GM03348 (cell line): ENCODE data around the gene UBE2Q1.
"Not testable (repeated sequence)": the region's sequence is repeated elsewhere in the genome, so short reads cannot be mapped to it uniquely, and the experiment has no call there.

ENCODE experiments used
- DNase-seq: peaks from one replicate; pipeline ENCODE4 v3.0.0; 2012; ENCODE audit warnings: low spot score

Gene UBE2Q1

DNA sequence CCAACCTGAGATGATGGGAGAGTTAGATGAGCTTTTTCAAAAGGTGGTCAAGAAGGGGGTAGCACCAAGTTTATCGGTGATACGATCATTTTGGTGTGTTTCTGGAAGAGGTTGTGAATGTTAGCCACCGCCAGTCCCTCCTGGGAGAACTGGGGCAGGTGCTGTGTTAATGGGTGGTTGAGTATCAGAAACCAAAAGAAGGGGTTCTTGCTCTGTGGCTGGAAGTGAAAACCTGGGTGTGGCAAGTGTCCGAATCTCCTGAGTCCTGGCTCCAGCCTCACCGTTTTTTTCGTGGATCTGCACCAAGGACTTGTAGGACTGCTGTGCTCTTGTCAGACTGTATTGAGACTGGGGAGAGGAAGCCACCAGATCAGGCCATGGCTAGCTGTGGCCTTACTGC is 7.8 kb downstream of the UBE2Q1 start:
- no peak for DNase-seq

DNA sequence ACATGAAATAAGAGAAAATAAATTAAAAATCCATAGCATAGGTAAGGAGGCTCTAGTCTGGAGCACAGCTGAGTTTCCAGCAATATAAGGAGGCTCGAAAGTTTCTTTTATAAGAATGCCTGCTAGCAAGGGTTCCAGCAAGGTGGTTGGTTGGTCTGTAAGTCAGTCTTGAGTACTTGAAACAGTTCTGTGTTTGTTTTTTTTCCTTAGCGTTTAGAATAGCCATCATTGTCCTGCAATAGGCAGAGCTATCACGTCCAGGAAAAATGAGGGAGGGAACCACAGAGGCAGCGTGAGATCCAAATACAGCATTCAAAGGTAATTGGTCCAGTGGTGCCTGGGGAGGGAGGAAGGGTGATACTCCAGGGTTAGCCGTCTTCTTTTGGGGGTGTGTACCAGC is 8.4 kb downstream of the UBE2Q1 start:
- no peak for DNase-seq

DNA sequence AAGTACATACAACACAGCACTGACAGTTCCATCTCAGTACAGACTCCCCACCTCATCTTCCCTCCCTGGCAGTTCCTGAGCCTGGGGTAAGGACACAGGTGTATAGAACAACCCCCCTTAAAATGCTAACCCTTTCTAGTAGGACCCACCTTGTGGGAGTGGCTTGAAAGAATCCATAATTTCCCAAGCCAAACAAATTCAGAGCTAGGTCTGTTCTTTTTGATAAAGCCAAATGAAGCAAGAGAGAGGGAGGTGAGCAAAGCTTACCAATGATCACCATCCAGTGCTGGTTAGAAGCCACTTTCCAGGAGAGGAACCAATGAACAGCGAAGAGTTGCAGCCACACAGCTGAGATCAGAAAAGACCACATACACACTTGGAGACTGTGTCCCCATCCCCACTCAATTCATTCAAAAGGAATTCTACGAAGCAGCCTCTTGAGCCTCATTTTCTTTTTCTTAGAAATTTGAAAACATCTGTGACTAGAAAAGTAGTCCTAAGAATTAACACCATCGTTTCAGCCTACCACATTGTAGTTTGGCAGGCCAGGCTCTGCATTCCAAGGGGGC is 9.2 kb downstream of the UBE2Q1 start:
- no peak for DNase-seq

DNA sequence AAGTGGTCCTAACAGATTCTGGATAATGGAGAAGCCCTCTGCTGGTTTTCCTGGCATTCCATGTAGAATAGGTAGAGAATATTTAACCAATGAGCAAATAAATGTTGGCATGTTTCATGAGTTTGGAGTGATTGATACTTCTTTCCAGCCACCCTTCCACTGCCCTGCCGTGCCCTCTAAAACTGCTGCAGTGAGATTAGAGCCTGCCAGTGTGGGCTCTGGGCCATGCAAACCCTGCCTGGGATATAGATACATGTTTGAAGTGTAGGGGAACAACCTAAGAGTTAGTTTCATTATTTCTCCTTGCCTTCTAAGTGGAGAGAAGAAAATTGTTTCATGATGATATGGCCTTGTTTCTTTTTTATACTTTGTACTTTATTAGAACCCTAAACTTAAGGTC is 10.4 kb downstream of the UBE2Q1 start:
- DNase-seq, result no peak

DNA sequence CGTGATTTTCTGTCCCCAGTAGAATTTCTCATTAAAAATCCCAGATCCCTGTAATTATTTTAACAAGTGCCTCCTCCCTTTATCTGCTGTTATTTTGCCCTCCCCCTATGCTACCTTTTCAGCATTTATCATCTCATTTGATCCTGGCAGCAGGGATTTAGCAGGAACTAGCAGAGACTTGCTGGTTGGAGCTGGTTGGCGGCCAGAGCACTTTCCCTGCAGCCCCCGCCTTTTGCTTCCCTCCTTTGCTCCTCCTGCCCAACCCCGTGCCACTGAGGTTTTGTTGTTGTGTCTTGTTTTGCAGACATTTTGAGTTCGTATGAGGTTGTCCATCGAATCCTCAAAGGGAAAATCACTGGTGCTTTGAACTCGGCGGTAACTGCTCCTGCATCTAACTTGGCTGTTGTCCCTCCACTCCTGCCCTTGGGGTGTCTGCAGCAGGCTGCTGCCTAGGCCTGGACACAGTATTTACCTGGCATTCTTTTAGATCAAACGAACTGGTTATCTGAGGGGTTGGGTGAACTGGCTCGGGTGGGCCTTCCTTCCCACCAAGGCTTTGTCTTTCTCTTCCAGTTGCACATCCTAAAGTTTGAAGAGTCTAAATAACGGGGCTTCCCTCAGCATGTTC is 11.2 kb downstream of the UBE2Q1 start:
- DNase-seq, result no peak

DNA sequence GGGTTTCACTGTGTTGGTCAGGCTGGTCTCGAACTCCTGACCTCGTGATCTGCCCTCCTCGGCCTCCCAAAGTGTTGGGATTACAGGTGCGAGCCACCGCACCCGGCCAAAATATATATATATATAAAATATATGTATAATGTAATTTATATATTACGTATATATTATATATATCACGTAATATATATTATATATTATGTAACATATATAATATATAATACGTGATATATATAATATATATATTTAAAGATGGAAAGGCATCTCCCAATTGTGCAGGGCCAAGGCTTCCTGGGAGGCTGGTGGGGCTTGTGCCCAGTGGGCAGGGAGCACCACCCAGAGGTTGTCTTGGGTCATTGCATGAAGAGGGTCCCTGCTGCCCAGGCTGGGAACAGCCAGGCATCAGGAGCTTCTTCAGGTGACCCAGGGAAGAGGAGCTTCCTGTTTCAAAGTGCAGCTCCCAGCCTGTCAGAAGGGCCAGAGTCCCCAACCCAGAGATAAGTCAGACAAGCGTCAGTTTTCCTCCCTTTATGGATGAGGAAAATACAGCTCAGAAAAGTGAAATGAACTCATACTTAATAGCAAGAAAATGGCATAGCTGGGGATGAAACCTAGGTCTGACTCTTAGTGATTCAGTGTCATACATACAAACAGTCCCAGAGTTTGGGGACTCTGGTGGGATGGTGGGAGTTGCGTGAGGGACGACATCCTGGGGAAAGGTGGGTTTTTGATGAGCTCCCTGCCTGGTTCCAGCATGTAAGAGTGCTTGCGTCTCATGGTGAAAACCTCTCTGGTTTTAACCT is 12.0 kb downstream of the UBE2Q1 start:
- DNase-seq, result peak; percentile 80

DNA sequence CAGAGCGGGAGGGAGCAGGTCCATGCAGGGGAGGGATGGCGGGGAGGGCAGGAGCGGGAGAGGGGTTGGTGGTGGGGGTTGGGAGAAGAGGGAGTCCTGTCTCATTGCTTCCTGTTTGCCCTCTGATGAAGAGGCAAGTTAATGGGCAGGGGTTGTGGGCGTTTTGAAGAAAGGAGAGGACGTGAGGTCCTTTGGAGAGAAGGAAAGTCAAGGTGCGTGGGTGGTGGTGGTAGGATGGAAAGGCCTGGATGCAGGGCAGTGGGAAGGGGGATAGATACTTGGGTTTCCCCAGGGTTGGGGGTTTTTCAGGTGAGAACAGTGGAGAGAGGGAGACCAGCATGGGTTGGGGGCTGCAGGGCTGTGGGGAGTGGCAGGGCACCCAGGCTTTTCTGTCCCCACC is 17.2 kb downstream of the UBE2Q1 start:
- DNase-seq, result no peak

DNA sequence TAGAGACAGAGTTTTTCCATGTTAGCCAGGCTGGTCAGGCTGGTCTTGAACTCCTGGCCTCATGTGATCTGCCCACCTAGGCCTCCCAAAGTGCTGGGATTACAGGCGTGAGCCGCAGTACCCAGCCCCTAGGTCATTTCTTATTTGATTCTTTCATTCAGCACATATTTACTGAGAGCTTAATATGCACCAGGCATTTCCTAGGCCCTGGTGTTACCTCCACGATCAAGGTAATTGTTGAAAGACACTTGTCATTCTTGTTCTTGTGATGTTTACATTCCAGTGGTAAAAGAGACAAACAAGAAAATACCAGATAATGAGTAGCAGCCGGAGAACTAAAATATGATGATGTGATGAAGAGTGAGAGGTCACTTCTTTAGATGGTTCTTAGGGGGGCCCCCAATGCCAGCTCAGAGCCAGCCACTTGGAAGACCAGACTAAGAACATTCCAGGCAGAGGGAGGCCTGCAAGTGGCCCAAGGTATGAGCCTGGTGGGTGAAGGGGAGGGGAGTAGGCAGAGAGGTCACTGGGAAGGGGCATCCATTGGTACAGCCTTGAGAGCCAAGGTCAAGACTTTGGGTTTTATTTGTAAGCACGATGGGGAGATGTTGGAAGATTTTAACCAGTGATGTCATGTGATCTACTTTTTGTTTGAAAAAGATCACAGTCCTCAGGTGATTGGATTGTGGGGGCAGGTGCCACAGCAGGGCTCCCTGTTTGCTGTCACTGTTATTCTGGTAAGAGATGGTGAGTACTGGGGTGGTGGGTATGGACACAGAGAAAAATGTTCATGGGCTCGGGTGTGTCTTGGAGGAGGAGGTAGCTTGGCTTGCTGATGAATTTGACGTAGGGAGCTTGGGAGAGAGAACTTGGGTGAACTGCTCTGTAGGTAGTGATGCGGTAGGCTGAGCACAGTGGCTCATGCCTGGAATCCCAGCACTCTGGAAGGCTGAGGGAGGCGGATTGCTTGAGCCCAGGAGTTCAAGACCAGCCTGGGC is 18.7 kb downstream of the UBE2Q1 start:
- DNase-seq, result no peak

DNA sequence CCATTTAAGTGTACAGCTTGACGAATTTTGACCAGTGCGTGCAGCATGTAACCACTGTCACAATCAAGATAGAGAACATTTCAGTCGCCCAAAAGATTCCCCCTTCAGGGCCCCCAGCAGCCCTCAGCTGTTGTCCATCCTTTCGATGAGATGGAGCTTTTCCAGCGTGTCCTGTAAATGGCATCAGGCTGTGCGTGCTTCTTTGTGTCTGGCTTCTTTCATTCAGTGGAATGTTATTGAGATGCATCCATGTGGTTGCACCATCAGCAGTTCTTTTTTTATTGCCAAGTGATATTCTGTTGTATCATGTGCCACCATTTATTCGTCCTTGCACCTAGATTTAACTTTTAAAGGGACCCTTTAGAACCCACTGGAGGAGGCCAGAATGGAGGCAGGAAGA is 21.9 kb downstream of the UBE2Q1 start:
- DNase-seq, result no peak

DNA sequence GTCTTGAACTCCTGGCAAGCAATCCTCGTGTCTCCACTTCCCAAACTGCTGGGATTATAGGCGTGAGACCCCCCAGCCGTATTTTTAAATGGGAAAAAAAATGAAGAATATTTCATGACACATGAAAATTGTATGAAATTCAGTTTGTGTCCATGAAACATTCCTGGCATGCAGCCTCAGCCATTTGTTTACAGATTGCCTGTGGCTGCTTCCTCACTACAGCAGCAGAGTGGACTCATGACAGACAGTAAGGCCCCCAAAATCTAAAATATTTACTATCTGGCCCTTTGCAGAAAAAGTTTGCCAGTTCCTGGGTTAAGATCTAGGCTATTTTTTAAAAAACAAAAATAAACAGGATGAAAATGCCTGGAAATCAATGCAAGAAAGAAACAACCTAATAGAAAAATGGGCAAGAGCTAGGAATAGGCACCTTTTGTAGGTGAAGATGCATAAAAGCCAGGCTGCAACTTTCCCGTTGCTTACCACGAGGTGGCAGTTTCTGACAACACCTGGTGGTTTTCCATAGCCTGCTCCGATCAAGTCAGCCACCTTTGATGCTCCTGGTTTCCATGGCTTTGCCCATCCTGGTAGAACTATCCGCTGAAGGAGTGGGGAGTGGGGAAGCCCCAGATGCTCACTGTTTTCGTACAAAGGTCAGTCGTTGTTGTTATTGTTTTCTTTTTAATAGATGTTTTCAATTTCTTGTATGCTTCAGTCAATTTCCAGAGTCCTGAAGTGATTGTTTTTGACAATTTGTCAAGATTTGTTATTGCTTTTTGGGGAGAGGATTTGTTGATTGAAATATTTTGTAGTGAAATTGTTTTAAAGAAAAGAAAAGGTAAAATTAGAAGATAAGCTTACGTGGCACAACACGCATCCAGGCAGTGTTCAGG is 24.3 kb downstream of the UBE2Q1 start:
- peak; percentile 33 for DNase-seq

DNA sequence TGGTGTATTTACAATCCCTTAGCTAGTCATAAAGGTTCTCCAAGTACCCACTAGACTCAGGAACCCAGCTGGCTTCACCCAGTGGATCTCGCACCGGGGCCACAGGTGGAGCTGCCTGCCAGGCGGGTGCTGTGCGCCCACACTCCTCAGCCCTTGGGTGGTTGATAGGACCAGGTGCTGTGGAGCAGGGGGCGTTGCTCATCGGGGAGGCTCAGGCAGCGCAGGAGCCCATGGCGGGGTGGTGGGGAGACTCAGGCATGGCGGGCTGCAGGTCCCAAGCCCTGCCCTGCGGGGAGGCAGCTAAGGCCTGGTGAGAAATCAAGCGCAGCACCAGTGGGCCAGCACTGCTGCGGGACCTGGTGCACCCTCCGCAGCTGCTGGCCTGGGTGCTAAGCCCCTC is 26.5 kb downstream of the UBE2Q1 start:
- DNase-seq, result not testable (repeated sequence)

DNA sequence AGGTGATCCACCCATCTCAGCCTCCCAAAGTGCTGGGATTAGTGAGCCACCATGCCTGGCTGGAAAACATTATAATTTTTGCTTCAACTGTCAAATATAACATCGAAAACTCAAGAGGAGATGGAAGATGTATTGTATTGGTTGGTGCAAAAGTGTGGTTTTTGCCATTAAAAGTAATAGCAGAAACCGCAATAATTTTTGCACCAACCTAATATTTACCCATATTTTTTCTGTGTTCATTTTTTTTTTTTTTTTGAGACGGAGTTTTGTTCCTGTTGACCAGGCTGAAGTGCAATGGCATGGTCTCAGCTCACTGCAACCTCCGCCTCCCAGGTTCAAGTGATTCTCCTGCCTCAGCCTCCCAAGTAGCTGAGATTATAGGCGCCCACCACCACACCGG is 29.2 kb downstream of the UBE2Q1 start:
- no peak for DNase-seq

DNA sequence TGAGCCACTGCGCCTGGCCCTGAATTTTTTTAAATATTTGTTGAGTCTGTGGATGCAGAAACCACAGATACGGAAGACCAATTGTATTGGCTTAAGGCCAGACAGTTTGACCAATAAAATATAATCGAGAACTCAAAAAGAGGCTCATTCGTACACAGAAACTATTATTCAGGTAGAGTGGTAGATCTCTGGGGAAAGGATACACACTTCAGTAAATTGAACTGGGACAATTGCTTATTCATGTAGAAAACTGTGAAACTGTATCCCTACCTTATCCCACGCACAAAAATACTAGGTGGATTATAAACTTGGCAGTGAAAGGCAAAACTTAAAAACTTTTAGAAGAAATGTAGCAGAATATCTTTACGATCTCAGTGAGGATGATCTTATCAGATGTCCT is 31.3 kb downstream of the UBE2Q1 start:
- DNase-seq, result no peak

DNA sequence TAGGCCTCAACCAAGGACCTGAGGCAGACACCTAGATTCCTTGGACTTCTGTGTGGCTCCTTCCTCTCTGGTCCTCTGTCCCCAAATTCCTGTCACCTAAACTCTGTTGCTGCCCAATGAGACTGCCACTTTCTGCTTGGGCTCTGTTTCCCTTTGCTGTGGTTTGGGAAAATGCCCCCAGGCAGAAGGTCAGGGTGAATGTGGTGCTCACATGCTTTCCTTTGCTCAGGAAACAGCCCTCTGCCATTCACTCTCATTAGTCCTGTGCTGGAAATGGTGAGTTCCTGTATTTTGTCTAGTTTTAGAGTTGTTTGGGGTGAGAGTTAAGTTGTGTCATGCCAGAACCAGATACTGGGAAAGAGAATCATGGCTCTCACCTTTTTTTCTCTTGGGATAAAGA is 33.6 kb downstream of the UBE2Q1 start:
- DNase-seq, result no peak

DNA sequence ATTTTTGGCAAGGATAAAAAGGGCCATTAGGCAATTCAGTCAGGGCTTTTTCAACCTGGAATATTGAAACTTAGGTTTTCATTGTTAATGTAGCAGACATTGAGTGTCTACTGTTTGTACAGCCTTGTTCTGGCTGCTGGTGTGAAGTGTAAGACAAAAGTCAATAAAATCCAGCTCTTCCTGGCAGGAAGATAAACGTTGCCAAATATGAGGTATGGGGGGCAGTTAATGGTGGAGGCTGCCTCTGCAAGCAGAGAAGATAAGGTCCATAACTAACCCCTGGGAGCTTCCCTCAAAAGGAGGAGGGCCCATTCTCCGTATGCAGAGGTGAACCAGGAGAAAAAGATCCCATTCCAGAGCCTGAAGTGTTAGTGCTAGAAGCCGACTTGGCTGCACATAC is 36.8 kb downstream of the UBE2Q1 start:
- no peak for DNase-seq

DNA sequence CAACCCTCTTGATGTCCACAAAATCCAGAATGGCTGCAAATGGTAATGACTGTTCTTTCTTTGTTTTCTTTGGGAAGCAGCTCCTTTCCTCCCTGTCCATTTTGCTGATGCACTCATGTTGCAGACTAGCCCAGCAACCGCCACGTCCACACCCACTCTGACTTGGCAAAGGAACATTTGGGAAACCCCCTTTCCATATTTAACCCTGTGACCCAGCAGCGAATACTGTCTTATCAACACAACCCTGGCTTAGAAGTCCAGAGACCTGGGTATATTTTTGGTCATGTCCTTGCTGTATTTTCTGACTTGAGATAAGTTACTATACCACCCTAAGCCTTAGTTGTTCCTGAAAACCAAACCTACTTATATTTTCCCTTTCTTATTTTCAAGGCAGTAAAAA is 38.1 kb downstream of the UBE2Q1 start:
- no peak for DNase-seq

DNA sequence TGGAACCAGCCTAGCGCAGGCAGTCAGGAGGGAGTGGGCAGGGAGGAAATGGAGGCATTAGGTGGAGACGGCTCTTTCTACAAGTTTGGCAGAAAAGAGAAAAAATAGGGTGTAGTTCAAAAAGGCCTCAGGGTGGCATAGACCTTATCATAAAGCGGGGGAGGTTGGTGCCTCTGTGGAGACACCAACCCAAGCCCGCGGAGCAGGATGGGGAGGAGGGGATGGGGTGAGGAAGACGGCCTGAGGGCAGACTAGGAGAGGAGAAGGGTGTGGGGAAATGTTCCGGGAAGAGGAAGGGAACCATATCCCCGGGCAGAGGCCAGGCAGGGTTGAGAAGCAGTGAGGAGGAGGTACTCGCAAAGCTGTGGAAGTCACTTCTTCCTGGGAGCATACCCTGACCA is 38.9 kb downstream of the UBE2Q1 start:
- no peak for DNase-seq

DNA sequence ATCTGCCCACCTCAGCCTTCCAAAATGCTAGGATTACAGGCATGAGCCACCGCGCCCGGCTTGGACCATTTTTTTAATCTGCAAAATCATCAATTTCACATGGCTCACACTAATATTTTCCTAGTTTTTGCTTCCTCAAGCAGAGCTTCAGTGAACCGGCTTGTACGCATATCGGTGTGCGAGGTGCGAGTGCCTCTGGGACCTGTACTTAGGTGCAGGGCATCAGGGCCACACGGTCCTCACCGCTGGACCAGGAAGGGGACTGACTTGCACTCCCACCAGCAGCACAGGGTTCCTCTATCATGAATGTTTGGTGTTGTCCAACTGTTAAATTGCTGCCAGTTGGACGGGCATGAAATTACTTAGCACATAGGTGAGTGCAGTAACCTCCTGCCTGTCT is 40.8 kb downstream of the UBE2Q1 start:
- no peak for DNase-seq

DNA sequence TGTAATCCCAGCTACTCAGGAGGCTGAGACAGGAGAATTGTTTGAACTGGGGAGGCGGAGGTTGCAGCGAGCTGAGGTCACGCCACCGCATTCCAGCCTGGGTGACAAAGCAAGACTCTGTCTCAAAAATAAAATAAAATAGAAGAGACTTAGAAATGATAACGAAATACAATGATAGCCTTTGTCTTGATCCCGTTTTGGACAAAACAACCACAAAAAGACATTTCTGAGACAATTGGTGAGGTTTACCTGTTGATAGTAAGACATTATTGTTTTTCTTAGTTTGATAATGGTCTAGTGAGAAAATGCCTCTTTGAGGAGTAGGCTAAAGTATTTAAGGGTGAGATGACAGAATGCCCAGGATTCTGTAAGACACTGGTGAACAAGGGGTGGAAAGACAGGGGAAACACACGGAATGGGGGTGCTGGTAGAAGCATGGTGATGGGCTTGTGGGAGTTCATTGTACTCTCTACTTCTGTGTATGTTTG is 44.4 kb downstream of the UBE2Q1 start:
- DNase-seq, result no peak

DNA sequence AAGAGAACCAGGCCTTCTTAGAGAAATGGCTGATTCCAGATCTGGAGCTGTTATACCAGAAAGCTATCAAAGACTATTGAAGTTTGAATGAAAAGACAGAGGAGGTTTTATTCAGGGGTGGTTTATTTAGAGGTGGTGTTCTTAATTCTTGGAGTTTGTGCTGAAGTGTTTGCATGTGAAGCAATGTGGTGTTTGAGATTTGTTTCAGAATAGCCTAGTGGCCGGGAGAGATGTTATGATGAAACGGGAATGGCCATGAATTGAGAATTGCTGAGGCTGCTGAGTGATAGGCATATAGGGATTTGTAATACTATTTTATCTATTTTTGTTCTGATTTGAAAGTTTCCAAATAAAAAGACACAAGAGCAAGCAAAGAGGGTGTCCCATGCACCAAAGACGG is 45.7 kb downstream of the UBE2Q1 start:
- no peak for DNase-seq

DNA sequence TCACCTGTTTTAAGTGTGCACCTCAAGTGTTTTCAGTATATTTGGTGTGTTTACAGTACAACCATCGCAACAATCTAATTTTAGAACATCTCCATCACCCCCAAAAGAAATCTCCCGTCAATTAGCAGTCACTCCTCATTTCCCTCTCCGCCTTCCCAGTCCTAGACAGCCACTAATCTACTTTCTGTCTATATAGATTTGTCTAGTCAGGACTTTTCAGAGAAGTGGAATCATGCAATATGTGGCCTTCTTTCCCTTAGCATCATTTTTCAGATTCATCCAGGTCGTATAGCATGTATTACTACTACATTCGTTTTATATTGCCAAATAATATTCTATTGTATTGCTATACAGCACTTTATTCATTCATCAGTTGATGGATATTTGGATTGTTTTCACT is 54.6 kb downstream of the UBE2Q1 start:
- no peak for DNase-seq
